Heart left ventricle (tissue), 16 donors: ENCODE data around the gene GRIK1. TPM values are rescaled to one million over a fixed set of nuclear protein-coding genes. Genes with fewer than 3 reads are reported as not detected.

ENCODE experiments used
- ATAC-seq, 4 donors: fragments of 200-7000 bp; cut with Tn5 transposase; one replicate each; pipeline ENCODE4 v1.9.1; 2020 to 2022; ENCODE audit warnings: moderate library complexity in 4 of 4, mild to moderate bottlenecking in 3 of 4, moderate number of reproducible peaks in 1 of 4
- DNase-seq, 5 donors: peaks; one replicate each; pipeline ENCODE4 v3.0.0-alpha.2; 2020
- H3K27ac ChIP-seq, 12 donors: fragments of 200-600 bp; sonication (generic) in 4 of 12; one replicate each; pipeline versions ENCODE4 v1.5.0 to v1.8.0; 2016 to 2022; ENCODE audit warnings: mild to moderate bottlenecking in 2 of 12
- H3K27me3 ChIP-seq, 9 donors: fragments of 200-600 bp; sonication (generic) in 2 of 9; one replicate each; pipeline versions ENCODE4 v1.5.1 to v1.8.0; 2016 to 2022; ENCODE audit warnings: mild to moderate bottlenecking in 3 of 9
- H3K36me3 ChIP-seq, 9 donors: fragments of 200-600 bp; sonication (generic) in 2 of 9; one replicate each; pipeline versions ENCODE4 v1.5.0 to v1.8.0; 2018 to 2022; ENCODE audit warnings: mild to moderate bottlenecking in 2 of 9
- H3K4me1 ChIP-seq, 12 donors: fragments of 200-600 bp; sonication (generic) in 4 of 12; one replicate each; pipeline versions ENCODE4 v1.5.0 to v1.8.0; 2016 to 2022; ENCODE audit warnings: mild to moderate bottlenecking in 3 of 12
- H3K4me3 ChIP-seq, 12 donors: fragments of 200-600 bp; sonication (generic) in 4 of 12; one replicate each; pipeline versions ENCODE4 v1.5.0 to v1.8.0; 2017 to 2022; ENCODE audit warnings: mild to moderate bottlenecking in 9 of 12, moderate library complexity in 4 of 12
- H3K9me3 ChIP-seq, 12 donors: fragments of 200-600 bp; sonication (generic) in 4 of 12; one replicate each; pipeline versions ENCODE4 v1.5.0 to v1.8.0; 2016 to 2022; ENCODE audit warnings: mild to moderate bottlenecking in 1 of 12
- CTCF ChIP-seq, 12 donors: fragments of 200-600 bp; sonication (generic) in 4 of 12; IDR thresholded peaks; one replicate each; pipeline versions ENCODE4 v1.5.0 to v1.8.0; 2018 to 2022; ENCODE audit warnings: antibody characterized with exemption in 12 of 12, mild to moderate bottlenecking in 5 of 12
- POLR2A ChIP-seq, 2 donors: fragments of 450-650 bp; IDR thresholded peaks; one replicate each; pipeline ENCODE4 v1.6.1; 2017; ENCODE audit warnings: antibody characterized with exemption in 2 of 2, mild to moderate bottlenecking in 2 of 2, moderate library complexity in 2 of 2
- WGBS, 4 donors: extraction: QIAGEN DNeasy Blood & Tissue Kit in 2 of 4; methylation state at CpG; one replicate each; pipeline versions ENCODE4 v1.1.5 to v1.1.7; 2013 to 2018; 5-methylcytosine and 5-hydroxymethylcytosine counted together
- intact Hi-C, 10 donors: fragments of 100-400 bp; cut with DNase I; formaldehyde crosslinking; loops; one replicate each; pipeline versions ENCODE4 v1.11.1 to v1.14.2; 2022
- polyA plus RNA-seq, 2 donors: library from polyadenylated mRNA; stranded (reverse); fragments of 200-250 nt; gene quantifications; one replicate each; pipeline ENCODE4 v1.2.3, GENCODE V29; 2013
- total RNA-seq, 9 donors: library from RNA; depleted of rRNA in 2 of 9; stranded (reverse); fragments of >200 nt in 2 of 9; fragmentation: NEBNext Ultra II Directional in 3 of 9; extraction: Animal tissue kit (Norgen Biotek cat#: 25700) in 3 of 9; gene quantifications; one replicate each; pipeline versions ENCODE4 v1.1.0 to v1.2.4, GENCODE V29; 2016 to 2023
- donor health status: ischemic (EF 13 %, LVEDD 7.1; RV severe dilation, severe dysfunction).
- donor health status: healthy with polysubstance abuse.
- donor health status: DM: no; HTN: yes; CAD: no.
- donor health status: DM: no; HTN: no; CAD: no.
- donor health status: ischemic (EF 25% LVEDD 6.9; RV normal size, moderate dysfunction).
- donor health status: ischemic (EF 25% LVEDD 5.7; RV mildly dilated, moderate dysfunction).
- donor health status: healthy.
- donor health status: DM: yes; HTN: yes; CAD: no.
- donor health status: ischemic (EF 35%, LVEDD 5.7; RV mildly dilated, moderate dysfunction).
- donor health status: nonischemic (EF 11% LVEDD 7.7; RV severe dilation, severe dysfunction).
- donor health status: DM: yes; HTN: yes; CAD: no.
- donor health status: PGD.
- donor health status: ischemic (EF 29% LVEDD 5.4; RV normal size, mild dysfunction).
- donor health status: nonischemic (EF 23%, LVEDD 6.1; RV moderate dilation, normal function).

The GRIK1 gene
- total and polyA plus RNA-seq, 11 donors: 0.12 TPM; not detected in 10

GRCh38 chr21:29639366-29640079 lies 300.3 kb downstream of the GRIK1 start:
- 87 to 89% (median 88%) methylated on average over 5 of the region's 5 CpGs for WGBS, 4 donors
- intact Hi-C loops: no loop called here
- Histone ChIP-seq H3K9me3 (no peaks in the 10 kb centered on the region), H3K4me3 (no peak overlapping the region), H3K27me3 (no peaks in the 10 kb centered on the region), H3K4me1 (peaks cover 0 to 15% (median 0%) of the 10 kb centered on the region in 12 donors), H3K27ac (peak overlapping the region in 1 of 12 donors; percentile 72), H3K36me3 (no peaks in the 10 kb centered on the region)
- DNase-seq: no peak
- no peak for ATAC-seq
- no peak for TF ChIP-seq POLR2A (IDR thresholded peaks at IDR 0.05)
- no peak for TF ChIP-seq CTCF (IDR thresholded peaks at IDR 0.05)

GRCh38 chr21:29638761-29639327 lies 301.0 kb downstream of the GRIK1 start:
- intact Hi-C loops: no loop called here
- no peaks in the 10 kb centered on the region for H3K9me3 ChIP-seq
- H3K27me3 ChIP-seq: no peaks in the 10 kb centered on the region
- H3K27ac ChIP-seq: peak overlapping the region in 1 of 12 donors; percentile 72
- H3K4me3 ChIP-seq: no peak overlapping the region
- WGBS, 4 donors: 45 to 94% (median 79%) methylated on average over 2 of the region's 2 CpGs
- no peaks in the 10 kb centered on the region for H3K36me3 ChIP-seq
- TF ChIP-seq POLR2A (IDR thresholded peaks at IDR 0.05): no peak
- no peak for TF ChIP-seq CTCF (IDR thresholded peaks at IDR 0.05)
- H3K4me1 ChIP-seq: peaks cover 0 to 15% (median 0%) of the 10 kb centered on the region in 12 donors
- DNase-seq (no peak), ATAC-seq (no peak)

GRCh38 chr21:29638138-29638537 lies 301.7 kb downstream of the GRIK1 start:
- 80 to 88% (median 86%) methylated on average over 7 of the region's 7 CpGs for WGBS, 4 donors
- TF ChIP-seq POLR2A (IDR thresholded peaks at IDR 0.05): no peak
- TF ChIP-seq CTCF (IDR thresholded peaks at IDR 0.05): no peak
- peaks cover 0 to 15% (median 0%) of the 10 kb centered on the region in 12 donors for H3K4me1 ChIP-seq
- intact Hi-C loops: no loop called here
- H3K9me3 ChIP-seq: no peaks in the 10 kb centered on the region
- H3K27ac ChIP-seq: peak overlapping the region in 1 of 12 donors; percentile 5
- ATAC-seq (no peak), DNase-seq (no peak)
- H3K27me3 ChIP-seq: no peaks in the 10 kb centered on the region
- no peak overlapping the region for H3K4me3 ChIP-seq
- no peaks in the 10 kb centered on the region for H3K36me3 ChIP-seq

GRCh38 chr21:29637553-29637952 lies 302.2 kb downstream of the GRIK1 start:
- TF ChIP-seq CTCF (IDR thresholded peaks at IDR 0.05): no peak
- no peak for TF ChIP-seq POLR2A (IDR thresholded peaks at IDR 0.05)
- H3K36me3 ChIP-seq: no peaks in the 10 kb centered on the region
- no peaks in the 10 kb centered on the region for H3K27me3 ChIP-seq
- no peak for ATAC-seq
- H3K27ac ChIP-seq: no peak overlapping the region
- H3K9me3 ChIP-seq: no peaks in the 10 kb centered on the region
- WGBS, 4 donors: 80 to 87% (median 84%) methylated on average over 4 of the region's 4 CpGs
- H3K4me3 ChIP-seq: no peak overlapping the region
- intact Hi-C loops: no loop called here
- no peak for DNase-seq
- H3K4me1 ChIP-seq: peaks cover 0 to 15% (median 0%) of the 10 kb centered on the region in 12 donors
